ENCODE data around the gene LSM14A.

DNA sequence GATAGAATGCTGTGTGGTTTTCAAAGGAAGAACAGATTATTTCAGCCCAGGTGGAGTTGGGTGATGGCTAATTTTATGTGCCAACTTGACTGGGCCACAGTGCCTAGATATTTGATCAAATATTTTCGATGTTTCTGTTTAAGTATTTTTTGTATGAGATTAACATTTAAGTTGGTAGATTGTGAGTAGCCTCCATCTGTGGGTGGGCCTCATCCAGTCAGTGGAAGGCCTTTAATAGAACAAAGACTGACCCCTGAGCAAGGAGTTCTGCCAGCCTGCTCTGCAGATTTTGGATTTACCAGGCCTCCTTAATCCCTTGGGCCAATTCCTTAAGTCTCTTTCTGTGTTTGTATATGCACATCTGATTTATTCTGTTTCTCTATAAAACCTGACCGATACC is 13.9 kb downstream of the LSM14A start:
- TF ChIP-seq POLR2A (IDR thresholded peaks at IDR 0.05) (no peak), EP300 (IDR thresholded peaks at IDR 0.05) (no peak)
- TF ChIP-seq, protein P1, sequence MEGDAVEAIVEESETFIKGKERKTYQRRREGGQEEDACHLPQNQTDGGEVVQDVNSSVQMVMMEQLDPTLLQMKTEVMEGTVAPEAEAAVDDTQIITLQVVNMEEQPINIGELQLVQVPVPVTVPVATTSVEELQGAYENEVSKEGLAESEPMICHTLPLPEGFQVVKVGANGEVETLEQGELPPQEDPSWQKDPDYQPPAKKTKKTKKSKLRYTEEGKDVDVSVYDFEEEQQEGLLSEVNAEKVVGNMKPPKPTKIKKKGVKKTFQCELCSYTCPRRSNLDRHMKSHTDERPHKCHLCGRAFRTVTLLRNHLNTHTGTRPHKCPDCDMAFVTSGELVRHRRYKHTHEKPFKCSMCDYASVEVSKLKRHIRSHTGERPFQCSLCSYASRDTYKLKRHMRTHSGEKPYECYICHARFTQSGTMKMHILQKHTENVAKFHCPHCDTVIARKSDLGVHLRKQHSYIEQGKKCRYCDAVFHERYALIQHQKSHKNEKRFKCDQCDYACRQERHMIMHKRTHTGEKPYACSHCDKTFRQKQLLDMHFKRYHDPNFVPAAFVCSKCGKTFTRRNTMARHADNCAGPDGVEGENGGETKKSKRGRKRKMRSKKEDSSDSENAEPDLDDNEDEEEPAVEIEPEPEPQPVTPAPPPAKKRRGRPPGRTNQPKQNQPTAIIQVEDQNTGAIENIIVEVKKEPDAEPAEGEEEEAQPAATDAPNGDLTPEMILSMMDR (IDR thresholded peaks at IDR 0.05) = no peak
